Cerebellar cortex (tissue), 1 donor: ENCODE measurements around the gene NBEAL2.

ENCODE experiments used
- DNase-seq: peaks from one replicate; pipeline ENCODE4 v3.0.0-alpha.2; 2015; ENCODE audit warnings: low spot score

The NBEAL2 gene

GRCh38 chr3:46987319-46987742 is 7.9 kb downstream of the NBEAL2 start:
- no peak for DNase-seq

DNA sequence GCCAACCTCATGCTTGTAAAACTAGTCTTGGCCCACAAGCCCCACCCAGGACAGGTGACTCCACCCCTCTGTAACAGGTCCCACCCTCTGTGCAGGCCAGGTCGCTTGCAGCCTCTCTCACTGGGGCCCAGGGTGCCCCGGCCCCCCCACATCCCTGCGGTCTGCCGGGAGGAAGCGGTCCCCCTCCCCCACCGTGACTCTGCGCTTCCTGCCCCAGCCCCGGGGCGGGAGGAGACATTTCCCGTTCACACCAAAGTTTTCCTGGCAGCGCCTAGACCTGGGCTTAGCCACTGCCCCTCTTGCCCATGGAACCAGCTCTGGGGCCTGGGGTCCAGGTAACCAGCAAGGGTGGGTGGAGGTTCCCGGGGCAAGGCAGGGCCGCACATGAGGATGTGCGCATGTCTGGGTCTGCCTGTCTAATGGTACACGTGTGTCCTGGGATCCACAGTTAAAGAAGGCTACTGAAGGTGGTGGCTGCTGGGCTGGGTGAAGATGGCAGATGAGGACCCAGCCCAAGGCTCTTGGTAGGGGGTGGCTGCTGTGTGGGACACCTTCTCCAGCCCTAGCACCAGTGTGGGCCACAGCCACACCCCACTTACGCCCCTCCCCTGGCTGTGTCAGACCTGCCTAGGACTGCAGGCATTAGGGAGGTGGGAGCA is 8.4 kb downstream of the NBEAL2 start:
- DNase-seq: no peak

DNA sequence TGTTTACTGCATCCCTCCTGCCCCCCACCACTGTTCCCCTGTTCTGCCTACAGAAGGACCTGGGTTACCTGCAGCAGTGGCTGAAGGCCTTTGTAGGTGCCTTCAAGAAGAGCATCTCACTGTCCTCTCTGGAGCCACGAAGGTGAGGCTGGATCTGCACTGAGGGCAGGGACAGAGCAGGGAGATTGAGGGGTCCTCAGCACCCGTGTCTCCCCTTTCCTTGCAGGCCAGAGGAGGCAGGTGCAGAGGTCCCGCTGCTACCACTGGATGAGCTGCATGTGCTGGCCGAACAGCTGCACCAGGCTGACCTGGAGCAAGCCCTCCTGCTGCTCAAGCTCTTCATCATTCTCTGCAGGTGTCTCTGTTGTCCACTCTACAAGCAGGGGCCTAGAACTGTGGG is 9.2 kb downstream of the NBEAL2 start:
- no peak for DNase-seq

DNA sequence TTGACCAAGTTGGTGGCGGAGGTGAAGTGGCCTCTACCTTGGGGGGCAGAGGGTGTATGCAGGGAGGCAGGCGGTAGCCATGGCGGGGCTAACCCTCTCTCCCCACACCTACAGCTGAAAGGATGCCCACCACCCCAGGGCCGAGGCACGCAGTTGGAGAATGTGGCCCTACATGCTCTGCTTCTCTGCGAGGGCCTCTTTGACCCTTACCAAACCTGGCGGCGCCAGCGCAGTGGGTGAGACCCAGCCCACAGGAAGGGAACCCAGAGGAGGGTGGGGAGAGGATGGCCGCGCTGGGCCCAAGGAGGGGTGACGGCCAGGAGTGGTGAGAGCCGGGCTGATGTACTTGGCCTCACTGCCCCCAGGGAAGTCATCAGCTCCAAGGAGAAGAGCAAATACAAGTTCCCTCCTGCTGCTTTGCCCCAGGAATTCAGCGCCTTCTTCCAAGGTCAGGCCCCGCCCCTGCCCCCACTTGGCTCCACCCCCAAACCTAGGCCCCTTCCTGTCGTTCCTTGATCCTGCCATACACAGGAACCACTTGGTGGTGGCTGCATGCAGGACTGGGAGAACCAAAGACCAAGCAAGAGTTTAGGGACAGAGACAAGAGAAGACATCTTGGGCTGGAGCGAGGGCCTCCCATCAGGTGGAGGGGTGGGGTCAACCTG is 9.8 kb downstream of the NBEAL2 start:
- no peak for DNase-seq

DNA sequence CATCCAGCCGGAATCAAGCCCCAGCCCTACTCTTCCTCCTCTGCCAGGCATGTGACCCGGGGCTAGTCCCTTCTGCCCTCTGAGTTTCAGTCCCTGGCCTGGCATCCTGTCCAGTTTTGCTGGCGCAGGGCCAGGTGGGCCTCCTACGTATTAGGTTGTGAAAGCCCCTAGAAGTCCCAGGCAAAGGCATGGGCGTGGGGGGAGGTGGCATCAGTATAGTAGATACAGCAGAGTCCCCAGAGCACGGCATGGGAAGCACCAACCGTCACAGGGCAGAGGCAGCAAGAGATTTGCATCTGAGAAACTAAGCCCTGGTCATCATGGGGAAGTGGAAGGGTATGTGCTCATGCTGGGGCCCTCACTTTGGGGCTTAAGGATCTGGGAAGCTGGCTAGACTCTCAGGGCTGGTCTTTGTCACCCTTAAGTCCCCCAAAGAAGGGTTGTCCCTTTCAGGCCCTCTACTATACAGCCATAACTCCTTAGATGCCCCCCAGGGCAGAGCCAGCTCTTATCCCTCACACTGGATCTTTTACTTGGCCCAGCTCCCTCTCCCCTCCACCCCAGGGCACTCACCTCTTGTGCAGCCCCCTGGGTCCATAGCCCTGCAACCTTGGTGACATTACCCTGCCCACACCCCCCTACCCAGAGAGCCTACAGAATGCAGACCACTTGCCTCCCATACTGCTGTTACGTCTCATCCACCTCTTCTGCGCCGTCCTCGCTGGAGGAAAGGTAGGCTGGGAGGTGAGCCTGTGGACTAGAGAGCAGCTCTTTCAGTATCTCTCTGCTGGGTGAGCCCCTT is 11.3 kb downstream of the NBEAL2 start:
- DNase-seq: no peak

- DNase-seq: no peak
Measured at GRCh38 chr3:46991406-46992165, 12.1 kb downstream of the NBEAL2 start.

DNA sequence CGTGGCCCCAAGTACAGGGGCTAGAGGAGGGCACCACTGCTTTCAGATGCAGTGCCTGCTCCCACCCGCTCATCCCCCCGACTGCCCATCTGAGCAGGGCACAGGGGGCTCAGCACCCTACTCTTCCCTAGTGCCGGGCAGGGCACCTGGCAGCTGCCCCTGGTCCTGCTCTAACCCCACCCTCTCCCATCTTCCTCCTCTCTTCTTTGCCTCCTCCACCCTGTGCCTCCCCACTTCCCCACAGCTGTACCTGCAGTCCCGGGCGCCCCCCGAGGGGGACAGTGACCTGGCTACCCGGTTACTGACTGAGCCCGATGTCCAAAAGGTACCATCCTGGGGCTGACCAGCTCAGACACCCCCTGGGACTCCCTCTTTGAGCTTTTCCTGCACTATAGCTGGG is 12.8 kb downstream of the NBEAL2 start:
- DNase-seq: no peak

- DNase-seq: no peak
Measured at GRCh38 chr3:46993292-46993691, 13.8 kb downstream of the NBEAL2 start.

GRCh38 chr3:46993986-46994385 is 14.5 kb downstream of the NBEAL2 start:
- no peak for DNase-seq

- peak; percentile 75 for DNase-seq
Measured at GRCh38 chr3:46994801-46995731, 15.6 kb downstream of the NBEAL2 start.

GRCh38 chr3:46995901-46996562 is 16.6 kb downstream of the NBEAL2 start:
- DNase-seq: no peak

DNA sequence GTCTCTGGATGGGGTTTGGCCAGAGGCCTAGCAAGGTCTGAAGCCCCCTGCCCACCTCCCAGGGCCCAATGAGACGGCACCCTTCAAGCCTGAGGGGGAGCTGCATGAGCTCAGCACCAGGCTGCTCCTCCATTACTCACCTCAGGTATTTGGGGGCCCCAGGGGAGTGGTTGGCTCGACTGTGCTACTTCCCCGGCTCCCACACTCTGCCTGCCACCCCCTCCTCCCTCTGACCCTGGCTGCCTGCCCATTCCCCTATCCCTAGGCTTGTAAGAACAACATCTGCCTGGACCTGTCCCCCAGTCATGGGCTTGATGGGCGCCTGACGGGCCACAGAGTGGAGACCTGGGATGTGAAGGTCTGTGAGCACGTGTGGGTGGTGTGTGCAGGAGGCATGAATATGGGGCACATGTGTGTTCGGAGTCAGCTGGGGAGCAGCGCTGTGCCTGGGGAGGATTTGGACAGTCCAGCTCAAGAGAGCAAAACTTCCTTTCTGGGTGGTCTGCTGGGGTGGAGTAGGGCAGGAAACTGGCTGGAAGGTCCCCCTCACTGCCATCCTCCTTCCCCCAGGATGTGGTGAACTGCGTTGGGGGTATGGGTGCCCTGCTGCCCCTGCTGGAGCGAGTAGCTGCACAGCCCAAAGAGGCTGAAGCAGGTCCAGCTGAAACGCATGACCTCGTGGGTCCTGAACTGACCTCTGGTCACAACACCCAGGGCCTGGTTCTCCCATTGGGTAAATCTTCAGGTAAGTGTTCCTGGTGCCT is 17.4 kb downstream of the NBEAL2 start:
- no peak for DNase-seq

GRCh38 chr3:46997453-46998091 is 18.1 kb downstream of the NBEAL2 start:
- no peak for DNase-seq

GRCh38 chr3:46998121-46998851 is 18.8 kb downstream of the NBEAL2 start:
- DNase-seq: peak; percentile 45

GRCh38 chr3:46998852-46999515 is 19.5 kb downstream of the NBEAL2 start:
- DNase-seq: no peak

GRCh38 chr3:46999516-47000197 is 20.2 kb downstream of the NBEAL2 start:
- no peak for DNase-seq

- no peak for DNase-seq
Measured at GRCh38 chr3:47000198-47000815, 20.8 kb downstream of the NBEAL2 start.
